EL (cell line): Measurements from ENCODE around the gene CARD11.

Experiments
- DNase-seq: peaks from one replicate; pipeline ENCODE4 v3.0.0-alpha.2; 2016

Gene CARD11

GRCh38 chr7:2979951-2980350 lies 63.7 kb downstream of the CARD11 start:
- DNase-seq: no peak

DNA sequence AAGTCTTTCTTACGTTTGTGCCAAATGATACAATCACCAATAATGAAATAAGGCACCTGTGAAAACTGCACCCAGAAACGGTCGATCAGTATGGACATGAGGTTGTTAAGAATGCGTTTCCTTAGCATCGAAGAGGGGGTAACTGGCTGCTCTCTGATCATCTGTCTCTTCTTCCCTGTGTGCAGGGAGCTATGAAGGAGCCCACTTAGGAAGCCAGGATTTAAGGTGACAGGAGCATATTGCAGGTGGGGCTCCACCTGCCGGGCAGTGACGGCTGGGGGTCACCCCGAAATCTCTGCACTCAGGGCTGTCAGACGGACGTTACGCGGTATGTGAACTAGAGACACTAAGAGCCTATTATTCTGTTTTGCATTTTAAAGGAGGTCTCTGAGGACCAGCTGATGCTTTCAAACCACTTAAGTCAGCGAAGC lies 64.5 kb downstream of the CARD11 start:
- DNase-seq: no peak

GRCh38 chr7:2978408-2978807 lies 65.3 kb downstream of the CARD11 start:
- no peak for DNase-seq

DNA sequence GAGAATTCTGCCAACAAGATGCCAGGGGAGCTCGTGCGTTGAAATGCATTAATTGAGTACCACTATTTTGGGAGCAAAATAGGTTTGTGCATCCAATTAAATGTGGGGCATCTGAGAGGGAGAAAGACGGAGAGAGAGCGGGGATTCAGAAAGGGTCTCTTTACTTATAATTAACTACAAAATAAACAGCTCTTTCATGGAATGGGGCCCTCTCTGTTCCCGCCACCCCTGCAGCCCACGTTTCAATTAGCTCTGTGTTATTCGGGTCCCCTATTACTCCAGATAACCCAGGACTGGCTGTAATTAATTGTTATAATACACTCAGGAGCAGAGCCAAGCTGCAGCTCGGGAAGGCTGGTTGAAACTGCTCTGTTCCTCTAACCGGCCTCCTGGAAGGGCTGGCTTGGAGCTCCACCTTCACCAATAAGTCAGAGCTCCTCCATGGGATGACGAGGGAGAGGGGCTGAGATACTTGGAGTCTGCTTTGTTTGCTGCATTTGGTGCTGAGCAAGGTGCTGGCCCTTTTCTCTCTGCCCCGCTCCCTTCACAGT lies 67.8 kb downstream of the CARD11 start:
- no peak for DNase-seq

DNA sequence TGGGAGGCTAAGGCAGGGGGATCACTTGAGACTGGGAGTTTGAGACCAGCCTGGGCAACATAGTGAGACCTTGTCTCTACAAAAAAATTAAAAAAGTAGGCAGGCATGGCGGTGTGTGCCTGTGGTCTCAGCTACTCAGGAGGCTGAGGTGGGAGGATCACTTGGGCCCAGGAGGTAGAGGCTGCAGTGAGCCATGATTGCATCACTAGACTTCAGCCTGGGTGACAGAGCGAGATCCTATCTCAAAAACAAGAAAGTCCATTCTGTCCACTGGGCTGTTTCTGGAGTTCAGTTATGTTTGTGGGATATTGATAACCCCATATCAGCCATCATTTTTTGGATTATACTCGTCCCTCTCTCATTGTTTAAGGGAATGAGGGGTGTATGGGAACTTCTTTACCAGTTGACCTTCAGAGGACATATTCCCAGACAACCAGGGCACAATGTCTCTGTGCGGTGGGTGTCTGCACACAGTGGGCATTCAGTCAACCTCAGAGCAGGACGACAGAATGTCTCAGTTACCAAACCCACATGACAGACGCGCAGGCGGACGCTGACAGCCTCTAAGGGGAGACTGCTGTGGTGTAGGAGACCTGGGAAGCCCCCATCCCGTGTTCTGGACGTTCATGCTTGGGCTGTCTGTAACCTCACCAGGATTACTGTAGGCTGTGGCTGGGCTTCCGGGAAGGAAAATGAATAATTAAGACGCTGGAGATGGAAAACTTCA lies 69.4 kb downstream of the CARD11 start:
- no peak for DNase-seq

GRCh38 chr7:2972835-2973161 lies 70.9 kb downstream of the CARD11 start:
- DNase-seq: no peak

GRCh38 chr7:2971914-2972834 lies 71.5 kb downstream of the CARD11 start:
- DNase-seq: no peak

- no peak for DNase-seq
These were observed 72.8 kb downstream of the CARD11 start for GRCh38 chr7:2970861-2971260.

- no peak for DNase-seq
These were observed 73.4 kb downstream of the CARD11 start for GRCh38 chr7:2970307-2970664.

GRCh38 chr7:2969398-2970306 lies 74.0 kb downstream of the CARD11 start:
- DNase-seq: no peak

GRCh38 chr7:2968616-2969397 lies 74.9 kb downstream of the CARD11 start:
- DNase-seq: no peak

- DNase-seq: no peak
These were observed 75.5 kb downstream of the CARD11 start for GRCh38 chr7:2968176-2968575.

DNA sequence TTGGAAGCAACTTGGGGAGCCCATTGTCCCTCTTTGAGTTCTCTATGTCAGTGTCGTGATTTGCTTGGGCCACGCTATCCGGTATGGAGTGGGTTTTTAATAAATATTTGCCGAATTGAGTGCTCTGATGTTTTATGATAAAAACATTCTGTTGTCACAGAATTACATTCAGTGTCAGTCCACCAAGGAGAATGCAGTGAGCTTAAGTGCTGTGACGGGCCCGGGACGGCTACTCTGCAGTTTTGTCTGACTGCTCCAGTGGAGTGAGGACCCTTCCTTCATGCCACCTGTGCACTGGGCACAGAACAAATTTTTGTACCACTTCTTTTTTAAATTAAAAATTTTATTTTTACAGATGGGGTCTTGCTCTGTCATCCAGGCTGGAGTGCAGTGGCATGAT lies 76.0 kb downstream of the CARD11 start:
- DNase-seq: no peak

GRCh38 chr7:2967253-2967652 lies 76.4 kb downstream of the CARD11 start:
- no peak for DNase-seq

GRCh38 chr7:2966466-2967078 lies 77.1 kb downstream of the CARD11 start:
- DNase-seq: no peak

DNA sequence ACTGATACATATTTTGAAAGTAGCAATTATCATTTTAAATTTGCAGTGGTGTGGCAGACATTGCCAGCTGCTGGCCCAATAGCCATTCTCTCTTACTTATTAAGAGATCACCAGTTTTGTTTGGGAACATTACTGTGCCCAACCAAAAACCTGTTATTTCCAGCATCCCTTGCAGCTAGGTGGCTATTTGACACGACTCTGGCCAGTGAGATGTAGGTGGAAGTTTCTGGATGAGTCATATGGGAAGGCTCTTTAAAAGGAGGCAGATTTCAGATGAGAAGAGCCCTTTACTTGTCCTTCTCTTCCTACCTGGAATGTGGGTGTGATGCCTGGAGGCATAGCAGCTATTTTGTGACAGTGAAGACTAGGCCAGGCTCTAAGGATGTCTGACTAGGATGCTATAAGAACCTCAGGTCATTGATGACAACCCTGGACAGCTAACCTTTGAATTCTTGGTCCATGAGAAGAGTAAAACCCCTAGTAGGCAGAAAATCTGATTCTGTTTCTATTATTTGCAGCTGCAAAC lies 77.9 kb downstream of the CARD11 start:
- DNase-seq: no peak

DNA sequence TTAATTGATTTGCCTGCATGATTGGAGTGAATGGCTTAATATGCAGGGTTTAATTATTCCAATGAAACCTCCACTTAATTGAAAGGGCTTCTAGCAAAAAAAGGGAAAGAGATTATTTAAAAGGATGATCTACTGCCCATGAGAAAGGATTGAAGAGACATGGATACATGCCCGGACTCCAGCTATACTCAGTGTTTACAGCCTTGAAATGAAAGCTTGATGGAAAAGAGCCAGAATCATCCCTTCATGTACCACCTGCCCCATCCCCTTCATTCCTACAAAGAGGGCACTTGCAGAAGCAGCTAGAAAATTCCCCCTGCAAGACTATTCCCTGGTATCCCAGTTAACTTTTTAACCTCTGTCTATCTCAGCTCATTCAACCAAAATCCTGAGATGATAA lies 78.4 kb downstream of the CARD11 start:
- no peak for DNase-seq

- no peak for DNase-seq
These were observed 79.5 kb downstream of the CARD11 start for GRCh38 chr7:2964208-2964607.

GRCh38 chr7:2962865-2963264 lies 80.8 kb downstream of the CARD11 start:
- DNase-seq: no peak

DNA sequence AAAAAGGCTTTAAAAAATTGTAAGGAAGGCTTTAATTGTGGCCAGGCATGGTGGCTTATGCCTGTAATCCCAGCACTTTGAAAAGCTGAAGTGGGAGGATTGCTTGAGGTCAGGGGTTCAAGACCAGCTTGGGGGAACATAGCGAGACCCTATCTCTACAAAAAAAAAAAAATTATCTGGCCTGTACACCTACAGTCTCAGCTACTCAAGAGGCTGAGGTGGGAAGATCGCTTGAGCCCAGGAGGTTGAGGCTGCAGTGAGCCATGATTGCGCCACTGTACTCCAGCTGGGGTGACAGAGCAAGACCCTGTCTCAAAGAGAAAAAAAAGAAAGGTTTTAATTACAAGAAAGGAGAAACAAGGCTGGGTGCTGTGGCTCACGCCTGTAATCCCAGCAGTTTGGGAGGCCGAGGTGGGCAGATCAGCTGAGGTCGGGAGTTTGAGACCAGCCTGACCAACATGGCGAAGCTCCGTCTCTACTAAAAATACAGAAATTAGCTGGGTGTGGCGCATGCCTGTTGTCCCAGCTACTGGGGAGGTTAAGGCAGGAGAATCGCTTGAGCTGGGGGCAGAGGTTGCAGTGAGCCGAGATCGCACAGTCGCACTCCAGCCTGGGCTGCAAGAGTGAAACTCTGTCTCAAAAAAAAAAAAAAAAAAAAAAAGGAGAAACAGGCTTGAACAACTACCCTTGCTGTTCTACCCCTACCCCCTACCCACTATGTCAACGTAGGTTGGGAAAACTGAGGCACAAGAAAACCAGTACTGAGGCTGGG lies 83.7 kb downstream of the CARD11 start:
- DNase-seq: no peak
